K562 (cell line): ENCODE data around the gene PSMD4. TPM values are rescaled to one million over a fixed set of nuclear protein-coding genes. Genes with fewer than 3 reads are reported as not detected.

Source experiments
- IRF2 ChIP-seq: sonication (generic); formaldehyde crosslinking; IDR thresholded peaks from 2 replicates; pipeline ENCODE4 v1.8.1; 2022; ENCODE audit warnings: mild to moderate bottlenecking, missing genetic modification reagents
- MBD2 ChIP-seq: sonication (generic); IDR thresholded peaks from 2 replicates; pipeline ENCODE4 v1.6.1; 2016; ENCODE audit warnings: low read depth, borderline replicate concordance
- MEIS2 ChIP-seq: fragments of 450-650 bp; IDR thresholded peaks from 2 replicates; pipeline ENCODE4 v1.6.1; 2014; ENCODE audit warnings: mild to moderate bottlenecking; ENCODE audit not compliant: partially characterized antibody
- NFIC ChIP-seq: fragments of 450-650 bp; IDR thresholded peaks from 2 replicates; pipeline ENCODE4 v1.6.1; 2017; ENCODE audit warnings: mild to moderate bottlenecking, inconsistent platforms
- NONO ChIP-seq, 2 experiments: fragments of 200-400 bp in 1 of 2; fragments of 450-650 bp in 1 of 2; formaldehyde crosslinking in 1 of 2; IDR thresholded peaks; 2 replicates each; pipeline ENCODE4 v1.6.1; 2017; ENCODE audit warnings: low read depth in 2 of 2, mild to moderate bottlenecking in 2 of 2, moderate library complexity in 2 of 2, low read length in 1 of 2
- NR2C1 ChIP-seq, 2 experiments: fragments of 450-650 bp; IDR thresholded peaks; 2 replicates each; pipeline ENCODE4 v1.6.1; 2017; ENCODE audit warnings: mild to moderate bottlenecking in 2 of 2, antibody characterized with exemption in 1 of 2, inconsistent platforms in 1 of 2, missing compliant biosample characterization in 1 of 2, missing genetic modification characterization in 1 of 2
- PHB2 ChIP-seq: fragments of 450-650 bp; IDR thresholded peaks from 2 replicates; pipeline ENCODE4 v1.6.1; 2017; ENCODE audit warnings: low read depth
- RBM34 ChIP-seq: fragments of 200-400 bp; formaldehyde crosslinking; IDR thresholded peaks from 2 replicates; pipeline ENCODE4 v1.6.1; 2018; ENCODE audit warnings: low read length, borderline replicate concordance; ENCODE audit not compliant: insufficient read depth
- RCOR1 ChIP-seq, 2 experiments: IDR thresholded peaks; 2 replicates each; pipeline ENCODE4 v1.6.1; 2012; ENCODE audit warnings: low read depth in 2 of 2, low read length in 2 of 2, borderline replicate concordance in 1 of 2, improper control_type of control experiment in 1 of 2
- ZNF274 ChIP-seq: IDR thresholded peaks from 2 replicates; pipeline ENCODE4 v1.6.1; 2011; ENCODE audit warnings: low read depth, mild to moderate bottlenecking, low read length, moderate library complexity, borderline replicate concordance
- ZNF408 ChIP-seq: fragments of 250-450 bp; sonication (Bioruptor Pico); IDR thresholded peaks from 2 replicates; pipeline ENCODE4 v1.4.0; 2020; ENCODE audit warnings: low read depth, mild to moderate bottlenecking, moderate library complexity
- ZNF696 ChIP-seq: fragments of 250-450 bp; sonication (Bioruptor Pico); conservative IDR thresholded peaks from 2 replicates; pipeline ENCODE4 v1.4.0; 2020; ENCODE audit warnings: mild to moderate bottlenecking, moderate library complexity
- polyA plus RNA-seq, 8 experiments: library from polyadenylated mRNA; depleted of rRNA in 4 of 8; stranded (reverse) in 5 of 8; unstranded in 3 of 8; fragments of >200 nt; fragmentation: Nextera tagmentation in 2 of 8; fragmentation: Illumina TruSeq in 1 of 8; extraction: Ambion mirVana in 2 of 8; extraction: Trizol in 1 of 8; gene quantifications; 2 replicates each; pipeline versions ENCODE4 v1.2.1 to v1.2.3, GENCODE V29; 2011 to 2014; ENCODE audit warnings: inconsistent platforms in 1 of 8, missing spikeins in 1 of 8
- total RNA-seq, 7 experiments: library from RNA; depleted of rRNA in 6 of 7; stranded (reverse); fragments of >200 nt in 6 of 7; fragmentation: Illumina TruSeq in 2 of 7; extraction: Trizol in 2 of 7; gene quantifications; 2 replicates each; pipeline versions ENCODE4 v1.2.1 to v1.2.3, GENCODE V29; 2011 to 2021; ENCODE audit warnings: low replicate concordance in 1 of 7
- TF ChIP-seq, protein P1 (sequence below): fragments of 250-450 bp; sonication (Bioruptor Pico); IDR thresholded peaks from 2 replicates; pipeline ENCODE4 v1.4.0; 2020; ENCODE audit warnings: mild to moderate bottlenecking, moderate library complexity
- TF ChIP-seq, protein P2 (sequence below), 2 experiments: fragments of 450-650 bp in 1 of 2; sonication (generic) in 1 of 2; formaldehyde crosslinking in 1 of 2; IDR thresholded peaks in 1 of 2; conservative IDR thresholded peaks in 1 of 2; 2 replicates each; pipeline versions ENCODE4 v1.6.1 to v1.8.1; 2016 to 2023; ENCODE audit warnings: mild to moderate bottlenecking in 2 of 2, moderate library complexity in 2 of 2, inconsistent platforms in 1 of 2, missing genetic modification reagents in 1 of 2
- TF ChIP-seq, protein P3 (sequence below): sonication (generic); formaldehyde crosslinking; IDR thresholded peaks from 2 replicates; pipeline ENCODE4 v1.8.1; 2022; ENCODE audit warnings: missing genetic modification reagents
- TF ChIP-seq, protein P4 (sequence below): fragments of 250-450 bp; sonication (Bioruptor Pico); IDR thresholded peaks from 2 replicates; pipeline ENCODE4 v1.4.0; 2020
- TF ChIP-seq, protein P5 (sequence below): fragments of 250-450 bp; sonication (Bioruptor Pico); IDR thresholded peaks from 2 replicates; pipeline ENCODE4 v1.5.0; 2021

The PSMD4 gene
- total and polyA plus RNA-seq, 9 of the 15 experiments (the other 6 are each of a cell fraction or from before 2014, with no cell fraction given): 194 to 353 (median 295) TPM

DNA sequence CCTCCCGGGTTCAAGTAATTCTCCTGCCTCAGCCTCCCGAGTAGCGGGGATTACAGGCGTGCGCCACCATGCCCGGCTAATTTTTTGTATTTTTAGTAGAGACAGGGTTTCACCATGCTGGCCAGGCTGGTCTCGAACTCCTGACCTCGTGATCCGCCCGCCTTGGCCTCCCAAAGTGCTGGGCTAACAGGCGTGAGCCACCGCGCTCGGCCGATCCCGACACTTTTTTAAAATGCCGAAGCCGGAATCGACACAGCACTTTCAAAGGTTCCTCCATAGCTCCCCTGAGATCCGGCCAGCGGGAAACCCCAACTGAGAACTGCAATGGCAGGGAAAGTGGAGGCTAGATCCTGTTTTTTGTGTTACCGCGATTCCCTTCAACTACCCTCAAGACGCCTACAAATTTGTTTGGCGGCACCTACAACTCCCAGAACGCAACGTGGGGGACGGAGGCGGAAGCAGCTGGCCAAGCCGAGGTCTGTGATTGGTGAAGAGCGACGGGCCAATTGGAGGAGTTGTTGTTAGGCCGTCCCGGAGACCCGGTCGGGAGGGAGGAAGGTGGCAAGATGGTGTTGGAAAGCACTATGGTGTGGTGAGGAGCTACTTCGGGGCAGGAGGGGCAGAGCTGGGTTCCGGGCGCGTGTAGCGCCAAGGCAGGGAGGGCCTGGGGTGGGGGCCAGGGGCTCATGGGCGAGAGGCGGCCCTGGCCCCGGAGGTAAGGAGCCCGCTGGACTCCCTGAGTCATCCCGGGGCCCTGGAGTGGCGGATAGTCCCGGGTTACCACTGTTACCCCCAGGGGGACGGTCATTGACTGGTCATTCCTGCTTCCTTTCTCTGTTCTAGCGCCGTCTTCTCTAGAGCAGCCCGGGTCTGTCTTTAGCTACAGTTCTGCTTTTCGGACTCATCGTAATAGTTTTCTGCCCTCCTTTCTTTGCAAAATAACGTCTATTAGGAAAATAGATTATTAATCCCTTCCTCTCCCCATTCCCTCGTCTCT is at the start of gene PSMD4 (continued):
- TF ChIP-seq, protein P1, sequence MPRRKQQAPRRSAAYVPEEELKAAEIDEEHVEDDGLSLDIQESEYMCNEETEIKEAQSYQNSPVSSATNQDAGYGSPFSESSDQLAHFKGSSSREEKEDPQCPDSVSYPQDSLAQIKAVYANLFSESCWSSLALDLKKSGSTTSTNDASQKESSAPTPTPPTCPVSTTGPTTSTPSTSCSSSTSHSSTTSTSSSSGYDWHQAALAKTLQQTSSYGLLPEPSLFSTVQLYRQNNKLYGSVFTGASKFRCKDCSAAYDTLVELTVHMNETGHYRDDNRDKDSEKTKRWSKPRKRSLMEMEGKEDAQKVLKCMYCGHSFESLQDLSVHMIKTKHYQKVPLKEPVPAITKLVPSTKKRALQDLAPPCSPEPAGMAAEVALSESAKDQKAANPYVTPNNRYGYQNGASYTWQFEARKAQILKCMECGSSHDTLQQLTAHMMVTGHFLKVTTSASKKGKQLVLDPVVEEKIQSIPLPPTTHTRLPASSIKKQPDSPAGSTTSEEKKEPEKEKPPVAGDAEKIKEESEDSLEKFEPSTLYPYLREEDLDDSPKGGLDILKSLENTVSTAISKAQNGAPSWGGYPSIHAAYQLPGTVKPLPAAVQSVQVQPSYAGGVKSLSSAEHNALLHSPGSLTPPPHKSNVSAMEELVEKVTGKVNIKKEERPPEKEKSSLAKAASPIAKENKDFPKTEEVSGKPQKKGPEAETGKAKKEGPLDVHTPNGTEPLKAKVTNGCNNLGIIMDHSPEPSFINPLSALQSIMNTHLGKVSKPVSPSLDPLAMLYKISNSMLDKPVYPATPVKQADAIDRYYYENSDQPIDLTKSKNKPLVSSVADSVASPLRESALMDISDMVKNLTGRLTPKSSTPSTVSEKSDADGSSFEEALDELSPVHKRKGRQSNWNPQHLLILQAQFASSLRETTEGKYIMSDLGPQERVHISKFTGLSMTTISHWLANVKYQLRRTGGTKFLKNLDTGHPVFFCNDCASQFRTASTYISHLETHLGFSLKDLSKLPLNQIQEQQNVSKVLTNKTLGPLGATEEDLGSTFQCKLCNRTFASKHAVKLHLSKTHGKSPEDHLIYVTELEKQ: no peak
- TF ChIP-seq, protein P2, sequence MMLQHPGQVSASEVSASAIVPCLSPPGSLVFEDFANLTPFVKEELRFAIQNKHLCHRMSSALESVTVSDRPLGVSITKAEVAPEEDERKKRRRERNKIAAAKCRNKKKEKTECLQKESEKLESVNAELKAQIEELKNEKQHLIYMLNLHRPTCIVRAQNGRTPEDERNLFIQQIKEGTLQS (IDR thresholded peaks at IDR 0.05): peak; percentile 68
- TF ChIP-seq, protein P2 (CRISPR knock-in tag; conservative IDR thresholded peaks at IDR 0.05): no peak
- TF ChIP-seq, protein P3, sequence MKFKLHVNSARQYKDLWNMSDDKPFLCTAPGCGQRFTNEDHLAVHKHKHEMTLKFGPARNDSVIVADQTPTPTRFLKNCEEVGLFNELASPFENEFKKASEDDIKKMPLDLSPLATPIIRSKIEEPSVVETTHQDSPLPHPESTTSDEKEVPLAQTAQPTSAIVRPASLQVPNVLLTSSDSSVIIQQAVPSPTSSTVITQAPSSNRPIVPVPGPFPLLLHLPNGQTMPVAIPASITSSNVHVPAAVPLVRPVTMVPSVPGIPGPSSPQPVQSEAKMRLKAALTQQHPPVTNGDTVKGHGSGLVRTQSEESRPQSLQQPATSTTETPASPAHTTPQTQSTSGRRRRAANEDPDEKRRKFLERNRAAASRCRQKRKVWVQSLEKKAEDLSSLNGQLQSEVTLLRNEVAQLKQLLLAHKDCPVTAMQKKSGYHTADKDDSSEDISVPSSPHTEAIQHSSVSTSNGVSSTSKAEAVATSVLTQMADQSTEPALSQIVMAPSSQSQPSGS: no peak
- TF ChIP-seq ZNF274 (no peak), MEIS2 (no peak), ZNF408 (CRISPR knock-in tag) (no peak), RBM34 (no peak), NONO (IDR thresholded peaks at IDR 0.05; ENCODE audit: low read depth in 2 of 2, low read length in 1 of 2) (no peak), ZNF696 (CRISPR knock-in tag) (no peak), MBD2 (peak; percentile 99), RCOR1 (IDR thresholded peaks at IDR 0.05; ENCODE audit: borderline replicate concordance in 1 of 2, low read depth in 2 of 2, low read length in 2 of 2) (no peak; a peak in 1 of 4 replicates), PHB2 (no peak), NR2C1 (IDR thresholded peaks at IDR 0.05) (peak; percentile 43; the same call in 1 of the 2 replicates), NR2C1 (tag; IDR thresholded peaks at IDR 0.05) (peak; percentile 69), IRF2 (CRISPR knock-in tag) (no peak), NFIC (peak; percentile 46)
- TF ChIP-seq, protein P4, sequence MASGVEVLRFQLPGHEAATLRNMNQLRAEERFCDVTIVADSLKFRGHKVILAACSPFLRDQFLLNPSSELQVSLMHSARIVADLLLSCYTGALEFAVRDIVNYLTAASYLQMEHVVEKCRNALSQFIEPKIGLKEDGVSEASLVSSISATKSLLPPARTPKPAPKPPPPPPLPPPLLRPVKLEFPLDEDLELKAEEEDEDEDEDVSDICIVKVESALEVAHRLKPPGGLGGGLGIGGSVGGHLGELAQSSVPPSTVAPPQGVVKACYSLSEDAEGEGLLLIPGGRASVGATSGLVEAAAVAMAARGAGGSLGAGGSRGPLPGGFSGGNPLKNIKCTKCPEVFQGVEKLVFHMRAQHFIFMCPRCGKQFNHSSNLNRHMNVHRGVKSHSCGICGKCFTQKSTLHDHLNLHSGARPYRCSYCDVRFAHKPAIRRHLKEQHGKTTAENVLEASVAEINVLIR (CRISPR knock-in tag): no peak
- TF ChIP-seq, protein P5, sequence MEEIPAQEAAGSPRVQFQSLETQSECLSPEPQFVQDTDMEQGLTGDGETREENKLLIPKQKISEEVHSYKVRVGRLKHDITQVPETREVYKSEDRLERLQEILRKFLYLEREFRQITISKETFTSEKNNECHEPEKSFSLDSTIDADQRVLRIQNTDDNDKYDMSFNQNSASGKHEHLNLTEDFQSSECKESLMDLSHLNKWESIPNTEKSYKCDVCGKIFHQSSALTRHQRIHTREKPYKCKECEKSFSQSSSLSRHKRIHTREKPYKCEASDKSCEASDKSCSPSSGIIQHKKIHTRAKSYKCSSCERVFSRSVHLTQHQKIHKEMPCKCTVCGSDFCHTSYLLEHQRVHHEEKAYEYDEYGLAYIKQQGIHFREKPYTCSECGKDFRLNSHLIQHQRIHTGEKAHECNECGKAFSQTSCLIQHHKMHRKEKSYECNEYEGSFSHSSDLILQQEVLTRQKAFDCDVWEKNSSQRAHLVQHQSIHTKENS: no peak
